Heart right ventricle (tissue), 16 donors: ENCODE measurements around the gene NDUFB3. TPM values are rescaled to one million over a fixed set of nuclear protein-coding genes. Genes with fewer than 3 reads are reported as not detected.

Experiments
- ATAC-seq, 8 donors: fragments of 200-7000 bp; cut with Tn5 transposase; one replicate each; pipeline ENCODE4 v1.9.1; 2020; ENCODE audit warnings: mild to moderate bottlenecking in 8 of 8, moderate library complexity in 8 of 8, moderate number of reproducible peaks in 1 of 8
- DNase-seq, 2 donors: peaks; one replicate each; pipeline ENCODE4 v3.0.0-alpha.2; 2020
- H3K27ac ChIP-seq, 10 donors: fragments of 200-600 bp; sonication (generic) in 2 of 10; one replicate each; pipeline versions ENCODE4 v1.5.0 to v1.8.0; 2020 to 2022; ENCODE audit warnings: mild to moderate bottlenecking in 3 of 10
- H3K27me3 ChIP-seq, 7 donors: fragments of 200-600 bp; one replicate each; pipeline ENCODE4 v1.8.0; 2021 to 2022; ENCODE audit warnings: mild to moderate bottlenecking in 2 of 7
- H3K36me3 ChIP-seq, 9 donors: fragments of 200-600 bp; sonication (generic) in 1 of 9; one replicate each; pipeline versions ENCODE4 v1.5.0 to v1.8.0; 2020 to 2022; ENCODE audit warnings: mild to moderate bottlenecking in 2 of 9
- H3K4me1 ChIP-seq, 9 donors: fragments of 200-600 bp; sonication (generic) in 1 of 9; one replicate each; pipeline versions ENCODE4 v1.5.0 to v1.8.0; 2020 to 2022; ENCODE audit warnings: mild to moderate bottlenecking in 4 of 9
- H3K4me3 ChIP-seq, 10 donors: fragments of 200-600 bp; sonication (generic) in 2 of 10; one replicate each; pipeline versions ENCODE4 v1.5.0 to v1.8.0; 2020 to 2022; ENCODE audit warnings: mild to moderate bottlenecking in 7 of 10, moderate library complexity in 2 of 10
- H3K9me3 ChIP-seq, 11 donors: fragments of 200-600 bp in 10 of 11; sonication (generic) in 2 of 11; one replicate each; pipeline versions ENCODE4 v1.5.0 to v1.8.0; 2013 to 2022; ENCODE audit warnings: mild to moderate bottlenecking in 2 of 11, control low read depth in 1 of 11, moderate library complexity in 1 of 11
- WGBS, 2 donors: extraction: QIAGEN DNeasy Blood & Tissue Kit; methylation state at CpG; one replicate each; pipeline ENCODE4 v1.1.7; 2013; ENCODE audit warnings: inconsistent platforms in 1 of 2; 5-methylcytosine and 5-hydroxymethylcytosine counted together
- intact Hi-C, 10 donors: fragments of 100-400 bp; cut with DNase I; formaldehyde crosslinking; loops; one replicate each; pipeline versions ENCODE4 v1.11.1 to v1.14.2; 2022
- polyA plus RNA-seq, 2 donors: library from polyadenylated mRNA; stranded (reverse); fragments of 200-250 nt; gene quantifications; one replicate each; pipeline ENCODE4 v1.2.3, GENCODE V29; 2013
- total RNA-seq, 10 donors: library from RNA; stranded (reverse); fragmentation: NEBNext Ultra II Directional in 3 of 10; extraction: Animal tissue kit (Norgen Biotek cat#: 25700) in 3 of 10; gene quantifications; one replicate each; pipeline versions ENCODE4 v1.2.1 to v1.2.4, GENCODE V29; 2021 to 2023
- TF ChIP-seq, protein P1 (sequence below), 9 donors: fragments of 200-600 bp; sonication (generic) in 2 of 9; IDR thresholded peaks; one replicate each; pipeline versions ENCODE4 v1.5.0 to v1.8.0; 2021 to 2022; ENCODE audit warnings: antibody characterized with exemption in 9 of 9, mild to moderate bottlenecking in 5 of 9, moderate library complexity in 1 of 9
- donor health status: Arrhythmogenic right ventricular cardiomyopathy.
- donor health status: ischemic (EF 13 %, LVEDD 7.1; RV severe dilation, severe dysfunction).
- donor health status: healthy with polysubstance abuse.
- donor health status: DM: no; HTN: yes; CAD: no.
- donor health status: DM: no; HTN: no; CAD: no.
- donor health status: ischemic (EF 25% LVEDD 6.9; RV normal size, moderate dysfunction).
- donor health status: ischemic (EF 25% LVEDD 5.7; RV mildly dilated, moderate dysfunction).
- donor health status: healthy.
- donor health status: DM: yes; HTN: yes; CAD: no.
- donor health status: Ischemic cardiomyopathy.
- donor health status: ischemic (EF 35%, LVEDD 5.7; RV mildly dilated, moderate dysfunction).
- donor health status: nonischemic (EF 11% LVEDD 7.7; RV severe dilation, severe dysfunction).
- donor health status: DM: yes; HTN: yes; CAD: no.
- donor health status: PGD.
- donor health status: ischemic (EF 29% LVEDD 5.4; RV normal size, mild dysfunction).
- donor health status: nonischemic (EF 23%, LVEDD 6.1; RV moderate dilation, normal function).

Gene NDUFB3
- total and polyA plus RNA-seq, 12 donors = 200 to 513 (median 431) TPM

GRCh38 chr2:201074996-201075395 is 3.2 kb downstream of the NDUFB3 start:
- Histone ChIP-seq H3K27me3 (no peaks in the 10 kb centered on the region), H3K36me3 (peaks cover 0 to 19% (median 8%) of the 10 kb centered on the region in 9 donors), H3K4me3 (no peak overlapping the region), H3K27ac (no peak overlapping the region), H3K9me3 (no peaks in the 10 kb centered on the region), H3K4me1 (peaks cover 4 to 41% (median 25%) of the 10 kb centered on the region in 9 donors)
- WGBS, 2 donors = 81 to 82% methylated on average over 7 of the region's 7 CpGs
- DNase-seq (no peak), ATAC-seq (no peak)
- intact Hi-C loops = loop anchor here in 9 of 10 donors (5.0 to 10.0 kb wide), 6 partner anchors 37 to 102 kb away; partner anchors contain the start of gene CFLAR (in 4 of the 9)
- TF ChIP-seq, protein P1, sequence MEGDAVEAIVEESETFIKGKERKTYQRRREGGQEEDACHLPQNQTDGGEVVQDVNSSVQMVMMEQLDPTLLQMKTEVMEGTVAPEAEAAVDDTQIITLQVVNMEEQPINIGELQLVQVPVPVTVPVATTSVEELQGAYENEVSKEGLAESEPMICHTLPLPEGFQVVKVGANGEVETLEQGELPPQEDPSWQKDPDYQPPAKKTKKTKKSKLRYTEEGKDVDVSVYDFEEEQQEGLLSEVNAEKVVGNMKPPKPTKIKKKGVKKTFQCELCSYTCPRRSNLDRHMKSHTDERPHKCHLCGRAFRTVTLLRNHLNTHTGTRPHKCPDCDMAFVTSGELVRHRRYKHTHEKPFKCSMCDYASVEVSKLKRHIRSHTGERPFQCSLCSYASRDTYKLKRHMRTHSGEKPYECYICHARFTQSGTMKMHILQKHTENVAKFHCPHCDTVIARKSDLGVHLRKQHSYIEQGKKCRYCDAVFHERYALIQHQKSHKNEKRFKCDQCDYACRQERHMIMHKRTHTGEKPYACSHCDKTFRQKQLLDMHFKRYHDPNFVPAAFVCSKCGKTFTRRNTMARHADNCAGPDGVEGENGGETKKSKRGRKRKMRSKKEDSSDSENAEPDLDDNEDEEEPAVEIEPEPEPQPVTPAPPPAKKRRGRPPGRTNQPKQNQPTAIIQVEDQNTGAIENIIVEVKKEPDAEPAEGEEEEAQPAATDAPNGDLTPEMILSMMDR (IDR thresholded peaks at IDR 0.05) = no peak

DNA sequence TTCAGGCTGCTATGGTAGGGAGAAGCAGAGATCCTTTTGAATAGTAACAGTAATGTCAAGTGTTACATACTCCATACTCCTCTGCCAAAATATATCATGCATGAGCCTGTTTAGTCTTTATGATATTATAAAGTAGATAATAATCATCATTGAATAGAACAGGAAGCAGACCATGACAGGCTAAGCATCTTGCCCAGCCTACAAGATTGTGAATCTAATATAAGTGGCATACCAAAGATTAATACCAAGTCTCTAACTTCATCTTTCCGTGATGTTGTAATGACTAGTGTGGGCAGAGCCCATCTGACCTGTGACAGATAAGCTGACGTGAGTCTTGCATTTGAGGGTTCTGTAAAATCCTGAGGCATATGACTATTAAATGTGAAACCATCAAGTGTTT is 13.1 kb downstream of the NDUFB3 start:
- ATAC-seq (no peak), DNase-seq (no peak)
- Histone ChIP-seq H3K27me3 (no peaks in the 10 kb centered on the region), H3K4me1 (no peaks in the 10 kb centered on the region), H3K4me3 (no peak overlapping the region), H3K36me3 (peaks cover 0 to 97% (median 37%) of the 10 kb centered on the region in 9 donors), H3K9me3 (no peaks in the 10 kb centered on the region), H3K27ac (no peak overlapping the region)
- intact Hi-C loops = no loop called here
- WGBS, 2 donors = 57 to 64% methylated on average over 2 of the region's 2 CpGs
- TF ChIP-seq, protein P1 (IDR thresholded peaks at IDR 0.05) = no peak

DNA sequence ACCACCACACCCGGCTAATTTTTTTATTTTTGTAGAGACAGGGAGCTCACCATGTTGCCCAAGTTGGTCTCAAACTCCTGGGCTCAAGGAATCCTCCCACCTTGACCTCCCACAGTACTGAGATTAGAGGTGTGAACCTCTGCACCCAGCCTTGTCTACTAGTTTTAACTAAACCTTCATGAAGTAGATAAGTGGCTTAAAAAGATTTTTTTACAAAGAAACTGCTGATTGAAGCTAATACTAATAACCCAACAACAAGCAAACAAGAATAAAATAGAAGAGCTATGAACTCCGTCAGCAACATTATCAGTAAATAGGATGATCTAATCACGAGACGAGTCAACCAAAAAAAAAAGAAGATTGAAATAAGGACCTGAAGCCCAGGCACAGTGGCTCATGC is 18.8 kb downstream of the NDUFB3 start:
- no peaks in the 10 kb centered on the region for H3K27me3 ChIP-seq
- H3K4me1 ChIP-seq = peaks cover 0 to 8% (median 0%) of the 10 kb centered on the region in 9 donors
- DNase-seq = no peak
- peaks cover 0 to 51% (median 15%) of the 10 kb centered on the region in 9 donors for H3K36me3 ChIP-seq
- intact Hi-C loops = loop anchor here in 1 of 10 donors (5.0 kb wide), 1 partner anchor 77 kb away; no protein-coding TSS in a partner anchor
- TF ChIP-seq, protein P1 (IDR thresholded peaks at IDR 0.05) = no peak
- no peaks in the 10 kb centered on the region for H3K9me3 ChIP-seq
- no peak overlapping the region for H3K27ac ChIP-seq
- H3K4me3 ChIP-seq = no peak overlapping the region
- no peak for ATAC-seq
- 80 to 83% methylated on average over 4 of the region's 4 CpGs for WGBS, 2 donors

DNA sequence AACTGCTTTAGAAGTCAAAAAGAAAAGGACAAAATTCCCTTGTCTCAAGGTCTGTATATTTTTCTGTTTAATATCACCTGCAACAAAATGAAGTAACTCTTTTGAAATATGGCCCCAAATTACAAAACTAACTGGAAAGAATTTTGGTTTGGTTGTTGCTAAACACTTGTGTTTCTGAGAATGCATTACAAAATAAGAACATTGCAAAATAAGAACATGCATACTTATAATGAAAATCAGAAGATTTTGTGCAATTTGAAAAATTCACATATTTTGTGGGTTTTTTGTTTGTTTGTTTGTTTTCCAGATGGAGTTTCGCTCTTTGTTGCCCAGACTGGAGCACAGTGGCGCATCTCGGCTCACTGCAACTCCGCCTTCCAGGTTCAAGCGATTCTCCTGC is 21.8 kb downstream of the NDUFB3 start:
- H3K4me1 ChIP-seq = peaks cover 0 to 8% (median 0%) of the 10 kb centered on the region in 9 donors
- no peaks in the 10 kb centered on the region for H3K27me3 ChIP-seq
- H3K4me3 ChIP-seq = peak overlapping the region in 1 of 10 donors; percentile 28
- TF ChIP-seq, protein P1 (IDR thresholded peaks at IDR 0.05) = no peak
- no peaks in the 10 kb centered on the region for H3K9me3 ChIP-seq
- intact Hi-C loops = loop anchor here in 1 of 10 donors (5.0 kb wide), 1 partner anchor 74 kb away; no protein-coding TSS in a partner anchor
- ATAC-seq (no peak), DNase-seq (no peak)
- peaks cover 0 to 21% (median 3%) of the 10 kb centered on the region in 9 donors for H3K36me3 ChIP-seq
- peak overlapping the region in 1 of 10 donors; percentile 76 for H3K27ac ChIP-seq
- 99 to 100% methylated on average over 5 of the region's 5 CpGs for WGBS, 2 donors
